ENCODE measurements around the gene INPPL1. TPM values are rescaled to one million over a fixed set of nuclear protein-coding genes. Genes with fewer than 3 reads are reported as not detected.

INPPL1 gene
- total RNA-seq, 1 donor: 86.5 TPM

DNA sequence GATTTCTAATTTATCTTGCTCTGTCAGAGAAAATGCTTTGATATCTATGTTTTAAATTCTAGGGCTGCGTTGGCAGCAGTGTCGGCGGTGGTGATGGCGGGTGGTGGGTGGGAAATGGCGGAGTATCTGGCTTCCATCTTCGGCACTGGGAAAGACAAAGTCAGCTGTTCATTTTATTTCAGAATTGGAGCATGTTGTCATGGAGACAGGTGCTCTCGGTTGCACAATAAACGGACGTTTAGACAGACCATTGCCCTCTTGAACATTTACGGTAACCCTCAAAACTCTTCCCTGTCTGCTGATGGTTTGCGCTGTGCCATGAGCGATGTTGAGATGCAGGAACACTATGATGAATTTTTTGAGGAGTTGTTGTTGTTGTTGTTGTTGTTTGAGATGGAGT, 55.5 kb downstream of the INPPL1 start:
- no peaks in the 10 kb centered on the region for H3K36me3 ChIP-seq (ENCODE audit: insufficient read depth, low read length)
- peaks cover 26% of the 10 kb centered on the region for H3K27me3 ChIP-seq (ENCODE audit: insufficient read depth, low read length)
- no peaks in the 10 kb centered on the region for H3K79me2 ChIP-seq (ENCODE audit: insufficient read depth, low read length)
- no peak overlapping the region for H3K27ac ChIP-seq (ENCODE audit: low read depth, low read length)
- H3K4me1 ChIP-seq (ENCODE audit: insufficient read depth, low read length): peaks cover 11% of the 10 kb centered on the region
- H3K9me3 ChIP-seq (ENCODE audit: low read depth, low read length): no peaks in the 10 kb centered on the region
- H2AFZ ChIP-seq (ENCODE audit: low read length): no peak overlapping the region
- TF ChIP-seq, protein P1, sequence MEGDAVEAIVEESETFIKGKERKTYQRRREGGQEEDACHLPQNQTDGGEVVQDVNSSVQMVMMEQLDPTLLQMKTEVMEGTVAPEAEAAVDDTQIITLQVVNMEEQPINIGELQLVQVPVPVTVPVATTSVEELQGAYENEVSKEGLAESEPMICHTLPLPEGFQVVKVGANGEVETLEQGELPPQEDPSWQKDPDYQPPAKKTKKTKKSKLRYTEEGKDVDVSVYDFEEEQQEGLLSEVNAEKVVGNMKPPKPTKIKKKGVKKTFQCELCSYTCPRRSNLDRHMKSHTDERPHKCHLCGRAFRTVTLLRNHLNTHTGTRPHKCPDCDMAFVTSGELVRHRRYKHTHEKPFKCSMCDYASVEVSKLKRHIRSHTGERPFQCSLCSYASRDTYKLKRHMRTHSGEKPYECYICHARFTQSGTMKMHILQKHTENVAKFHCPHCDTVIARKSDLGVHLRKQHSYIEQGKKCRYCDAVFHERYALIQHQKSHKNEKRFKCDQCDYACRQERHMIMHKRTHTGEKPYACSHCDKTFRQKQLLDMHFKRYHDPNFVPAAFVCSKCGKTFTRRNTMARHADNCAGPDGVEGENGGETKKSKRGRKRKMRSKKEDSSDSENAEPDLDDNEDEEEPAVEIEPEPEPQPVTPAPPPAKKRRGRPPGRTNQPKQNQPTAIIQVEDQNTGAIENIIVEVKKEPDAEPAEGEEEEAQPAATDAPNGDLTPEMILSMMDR (IDR thresholded peaks at IDR 0.05; ENCODE audit: extremely low read depth, low read depth, low read length): no peak
- no peak for DNase-seq (ENCODE audit: insufficient read length, low spot score, missing footprints)
- H3K4me2 ChIP-seq (ENCODE audit: insufficient read depth, low read length): no peak overlapping the region
- no peaks in the 10 kb centered on the region for H4K20me1 ChIP-seq (ENCODE audit: insufficient read depth, low read length)
- H3K4me3 ChIP-seq (ENCODE audit: insufficient read depth, low read length): no peak overlapping the region

- Histone ChIP-seq H3K4me2 (ENCODE audit: insufficient read depth, low read length) (no peak overlapping the region), H3K4me3 (ENCODE audit: insufficient read depth, low read length) (no peak overlapping the region), H3K9me3 (ENCODE audit: low read depth, low read length) (no peaks in the 10 kb centered on the region), H2AFZ (ENCODE audit: low read length) (no peak overlapping the region), H4K20me1 (ENCODE audit: insufficient read depth, low read length) (no peaks in the 10 kb centered on the region), H3K27ac (ENCODE audit: low read depth, low read length) (no peak overlapping the region), H3K79me2 (ENCODE audit: insufficient read depth, low read length) (no peaks in the 10 kb centered on the region), H3K27me3 (ENCODE audit: insufficient read depth, low read length) (peaks cover 27% of the 10 kb centered on the region), H3K4me1 (ENCODE audit: insufficient read depth, low read length) (peaks cover 11% of the 10 kb centered on the region), H3K36me3 (ENCODE audit: insufficient read depth, low read length) (no peaks in the 10 kb centered on the region)
- TF ChIP-seq, protein P1 (IDR thresholded peaks at IDR 0.05; ENCODE audit: extremely low read depth, low read depth, low read length): no peak
- no peak for DNase-seq (ENCODE audit: insufficient read length, low spot score, missing footprints)
These were observed 56.3 kb downstream of the INPPL1 start for GRCh38 chr11:72280726-72281315.

DNA sequence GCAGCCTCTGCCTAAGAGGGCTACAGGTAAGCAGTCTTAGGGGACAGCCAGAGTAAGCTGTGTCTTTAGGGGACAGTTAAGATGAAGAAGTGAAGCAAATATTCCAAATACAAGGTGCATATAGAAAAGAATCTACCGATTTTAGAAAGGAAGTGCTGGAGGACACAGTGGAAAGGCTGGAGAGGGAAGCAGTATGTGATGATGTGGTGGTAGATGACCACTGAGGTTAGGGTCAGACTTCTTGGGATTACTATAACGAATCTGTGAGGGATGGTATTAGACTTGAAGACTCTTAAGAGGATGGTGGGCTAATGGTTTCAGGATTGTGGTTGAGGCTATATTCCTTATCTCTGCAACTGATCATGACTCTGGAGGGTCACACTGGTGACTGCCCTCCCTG, 59.4 kb downstream of the INPPL1 start:
- Histone ChIP-seq H4K20me1 (ENCODE audit: insufficient read depth, low read length) (no peaks in the 10 kb centered on the region), H2AFZ (ENCODE audit: low read length) (no peak overlapping the region), H3K36me3 (ENCODE audit: insufficient read depth, low read length) (no peaks in the 10 kb centered on the region), H3K4me2 (ENCODE audit: insufficient read depth, low read length) (no peak overlapping the region), H3K4me1 (ENCODE audit: insufficient read depth, low read length) (peaks cover 8% of the 10 kb centered on the region), H3K27me3 (ENCODE audit: insufficient read depth, low read length) (peaks cover 27% of the 10 kb centered on the region), H3K4me3 (ENCODE audit: insufficient read depth, low read length) (no peak overlapping the region), H3K9me3 (ENCODE audit: low read depth, low read length) (no peaks in the 10 kb centered on the region), H3K79me2 (ENCODE audit: insufficient read depth, low read length) (no peaks in the 10 kb centered on the region), H3K27ac (ENCODE audit: low read depth, low read length) (no peak overlapping the region)
- TF ChIP-seq, protein P1 (IDR thresholded peaks at IDR 0.05; ENCODE audit: extremely low read depth, low read depth, low read length): no peak
- no peak for DNase-seq (ENCODE audit: insufficient read length, low spot score, missing footprints)

DNA sequence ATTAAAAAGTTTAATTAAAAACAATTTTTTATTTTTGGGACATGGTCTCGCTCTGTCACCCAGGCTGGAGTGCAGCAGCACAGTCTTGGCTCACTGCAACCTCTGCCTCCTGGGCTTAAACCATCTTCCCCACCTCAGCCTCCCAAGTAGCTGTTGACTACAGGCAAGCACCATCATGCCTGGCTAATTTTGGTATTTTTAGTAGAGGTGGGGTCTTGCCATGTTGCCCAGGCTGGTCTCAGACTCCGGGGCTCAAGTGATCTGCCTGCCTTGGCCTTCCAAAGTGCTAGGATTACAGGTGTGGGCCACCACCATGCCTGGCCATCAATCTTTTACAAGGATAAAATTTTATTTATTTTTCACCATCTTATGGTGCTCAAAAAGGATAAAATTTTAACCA, 62.7 kb downstream of the INPPL1 start:
- no peak overlapping the region for H3K27ac ChIP-seq (ENCODE audit: low read depth, low read length)
- no peaks in the 10 kb centered on the region for H3K4me1 ChIP-seq (ENCODE audit: insufficient read depth, low read length)
- TF ChIP-seq, protein P1 (IDR thresholded peaks at IDR 0.05; ENCODE audit: extremely low read depth, low read depth, low read length): no peak
- H3K79me2 ChIP-seq (ENCODE audit: insufficient read depth, low read length): no peaks in the 10 kb centered on the region
- H2AFZ ChIP-seq (ENCODE audit: low read length): no peak overlapping the region
- no peak overlapping the region for H3K4me3 ChIP-seq (ENCODE audit: insufficient read depth, low read length)
- H3K4me2 ChIP-seq (ENCODE audit: insufficient read depth, low read length): no peak overlapping the region
- H3K36me3 ChIP-seq (ENCODE audit: insufficient read depth, low read length): no peaks in the 10 kb centered on the region
- no peak for DNase-seq (ENCODE audit: insufficient read length, low spot score, missing footprints)
- no peaks in the 10 kb centered on the region for H3K9me3 ChIP-seq (ENCODE audit: low read depth, low read length)
- peaks cover 24% of the 10 kb centered on the region for H3K27me3 ChIP-seq (ENCODE audit: insufficient read depth, low read length)
- no peaks in the 10 kb centered on the region for H4K20me1 ChIP-seq (ENCODE audit: insufficient read depth, low read length)

Other genes starting within 250 kb of the INPPL1 start
- gene IL18BP, start 225.9 kb upstream of the INPPL1 start, total RNA-seq: 4.0 and 4.4 TPM in 2 replicates
- gene NUMA1, start 144.2 kb upstream of the INPPL1 start, total RNA-seq: 176 and 182 TPM in 2 replicates
- 5.1 and 6.2 TPM in 2 replicates for gene LRRC51, start 143.9 kb upstream of the INPPL1 start, total RNA-seq
- 131 and 138 TPM in 2 replicates for gene LAMTOR1, start 121.5 kb upstream of the INPPL1 start, total RNA-seq
- gene TOMT, start 118.8 kb upstream of the INPPL1 start, total RNA-seq: not detected in 2 replicates
- gene ANAPC15, start 112.1 kb upstream of the INPPL1 start, total RNA-seq: 21.7 and 23.0 TPM in 2 replicates
- gene FOLR3, start 89.0 kb upstream of the INPPL1 start, total RNA-seq: 0.88 and 1.1 TPM in 2 replicates
- under 0.01 and 0.36 TPM in 2 replicates for gene FOLR1, start 32.6 kb upstream of the INPPL1 start, total RNA-seq
- not detected in 2 replicates for gene FOLR2, start 8.0 kb upstream of the INPPL1 start, total RNA-seq
- not detected in 2 replicates for gene PHOX2A, start 19.4 kb downstream of the INPPL1 start, total RNA-seq
- 18.9 and 20.3 TPM in 2 replicates for gene CLPB, start 209.8 kb downstream of the INPPL1 start, total RNA-seq